Nucleus accumbens (tissue), 56 donors: Measurements from ENCODE around the gene SCLT1.

Experiments used
- DNase-seq, 56 donors: peaks; one replicate each; lab custom pipeline; 2025; lab: John Stamatoyannopoulos, UW

SCLT1 gene

DNA sequence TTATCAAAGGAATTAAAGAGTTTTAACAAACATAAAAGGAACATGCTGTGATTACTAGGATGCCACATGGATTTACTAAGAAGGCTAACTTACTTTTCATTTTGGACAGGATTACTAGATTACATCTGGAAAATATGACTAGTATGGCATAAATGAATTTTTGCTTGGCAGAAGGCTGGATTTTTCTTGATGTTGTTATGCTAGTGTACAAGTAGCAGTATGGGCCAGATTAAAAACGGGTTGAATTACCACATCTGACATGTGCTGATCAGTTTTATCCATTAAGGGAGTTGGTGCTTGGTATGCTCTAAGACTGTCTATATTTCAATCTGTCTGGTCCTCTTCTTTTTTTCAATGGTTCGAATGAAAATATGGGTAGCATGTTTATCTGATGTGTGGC lies 213.4 kb downstream of the SCLT1 start:
- DNase-seq: no peak

DNA sequence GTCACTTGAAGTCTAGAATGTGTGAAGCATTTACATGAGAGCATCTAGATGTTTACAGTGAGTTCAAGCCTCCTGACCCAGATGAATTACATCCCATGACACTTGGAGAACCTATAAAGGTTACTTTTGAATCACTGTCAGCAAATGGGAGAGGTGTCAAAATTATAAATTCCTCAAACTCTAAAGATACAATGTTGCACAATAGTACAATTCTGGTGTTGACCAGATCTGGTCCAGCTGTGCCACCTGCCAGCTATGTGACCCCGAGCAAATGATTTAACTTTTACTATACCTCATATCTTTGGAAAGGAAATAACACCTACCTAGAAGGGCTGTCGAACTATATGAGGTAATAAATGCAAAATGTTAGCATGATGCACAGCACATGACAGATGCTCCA lies 214.1 kb downstream of the SCLT1 start:
- DNase-seq: no peak

DNA sequence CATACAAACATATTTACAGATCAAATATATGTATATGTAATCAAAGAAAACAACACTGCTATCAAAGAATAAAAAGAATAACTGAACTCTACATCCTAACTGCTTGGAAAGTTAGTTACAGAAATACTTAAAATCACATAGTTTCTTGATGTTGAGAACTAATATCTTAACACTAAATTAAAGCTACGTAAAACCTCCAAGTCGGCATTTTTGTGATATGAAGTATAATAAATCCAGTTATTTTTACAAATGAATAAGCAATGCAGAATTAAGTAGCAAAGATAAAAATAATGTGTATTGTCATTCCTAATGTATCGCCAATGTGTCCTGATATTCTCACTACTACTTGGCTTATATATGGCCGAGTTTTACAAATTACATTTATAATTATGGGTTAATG lies 215.4 kb downstream of the SCLT1 start:
- no peak for DNase-seq

DNA sequence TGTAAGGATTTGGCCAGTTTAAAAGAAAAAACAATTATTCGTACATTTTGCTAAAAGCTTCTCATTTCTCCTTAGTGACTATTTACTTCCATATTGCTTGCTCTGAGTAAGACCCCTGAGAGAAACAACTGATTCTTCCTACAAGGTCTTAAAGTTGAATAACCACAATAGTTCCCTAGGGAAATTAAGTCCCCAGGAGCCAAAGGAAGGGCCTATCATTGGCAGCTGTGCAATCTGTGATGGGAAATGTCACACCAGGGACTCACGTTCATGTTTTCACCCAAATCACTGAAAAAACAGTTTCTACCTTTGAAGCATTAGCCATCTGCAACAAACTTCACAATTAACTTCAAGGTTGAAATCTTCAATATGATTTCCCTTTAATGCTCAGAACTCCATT lies 217.1 kb downstream of the SCLT1 start:
- no peak for DNase-seq

DNA sequence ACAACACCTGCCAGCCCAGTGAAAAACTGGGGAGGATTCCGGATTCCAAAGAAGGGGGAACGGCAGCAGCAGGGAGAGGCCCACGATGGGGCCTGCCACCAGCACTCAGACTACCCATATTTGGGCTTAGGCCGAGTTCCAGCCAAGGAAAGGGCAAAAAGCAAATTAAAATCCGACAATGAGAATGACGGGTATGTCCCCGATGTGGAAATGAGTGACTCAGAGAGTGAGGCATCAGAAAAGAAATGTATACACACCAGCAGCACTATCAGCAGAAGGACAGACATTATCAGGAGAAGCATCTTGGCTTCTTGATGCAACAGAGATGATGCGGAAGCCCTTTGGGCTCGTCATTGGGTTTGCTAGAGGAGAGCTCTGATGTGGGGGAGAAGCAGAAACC lies 221.4 kb downstream of the SCLT1 start:
- DNase-seq: no peak

DNA sequence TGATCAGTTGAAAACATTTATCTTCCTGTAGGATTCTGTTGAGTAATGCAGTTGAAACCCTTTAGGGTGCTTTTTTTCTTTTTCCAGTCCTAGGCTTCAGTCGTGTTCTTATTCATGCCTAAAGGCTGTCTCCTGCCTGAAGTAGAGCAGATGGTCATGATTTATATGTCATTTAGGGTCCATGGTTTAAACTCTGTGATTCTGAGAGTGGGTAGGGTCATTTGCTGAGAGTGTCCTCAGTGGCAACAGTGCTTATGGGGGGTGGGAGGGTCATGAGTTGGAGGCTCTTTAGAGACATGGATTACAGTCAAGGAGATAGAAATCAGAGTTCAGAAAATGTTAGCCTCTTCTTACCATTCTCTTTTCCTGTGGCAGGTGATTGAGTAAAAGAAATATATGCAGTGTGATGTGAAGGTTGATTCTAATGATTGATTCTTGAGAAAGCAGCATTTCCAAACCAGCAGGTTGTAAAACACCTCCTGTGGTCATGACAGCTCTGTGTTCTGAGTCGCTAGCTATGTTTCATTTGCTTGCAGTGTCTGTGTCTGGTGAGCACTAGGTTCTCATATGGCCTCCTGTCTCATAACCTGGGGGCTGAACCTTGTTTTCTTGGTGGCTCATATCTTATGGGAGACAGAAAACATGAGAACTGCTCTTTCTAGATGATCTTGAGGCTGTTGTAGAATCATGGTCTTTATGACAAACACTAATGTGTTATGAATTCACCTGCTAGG lies 223.4 kb downstream of the SCLT1 start:
- DNase-seq: no peak

DNA sequence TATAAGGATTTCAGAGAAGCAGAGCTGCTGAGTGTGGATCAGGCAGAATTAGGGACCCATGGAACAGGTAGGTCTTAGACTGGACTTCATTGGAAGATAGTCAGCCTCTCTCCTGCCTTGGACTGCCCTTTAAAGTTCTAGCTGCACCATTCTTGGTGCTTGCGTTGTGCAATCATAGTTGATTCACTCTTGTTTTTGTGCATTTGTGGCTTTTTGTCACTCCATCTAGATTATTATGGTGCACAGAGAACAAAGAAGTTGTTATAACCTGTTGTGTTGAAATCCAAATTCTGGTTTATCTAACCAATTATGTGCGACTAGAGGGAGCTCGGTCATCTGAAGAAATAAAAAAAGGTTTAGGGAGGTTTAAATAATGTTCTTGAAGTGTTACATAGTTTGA lies 224.6 kb downstream of the SCLT1 start:
- DNase-seq: no peak

DNA sequence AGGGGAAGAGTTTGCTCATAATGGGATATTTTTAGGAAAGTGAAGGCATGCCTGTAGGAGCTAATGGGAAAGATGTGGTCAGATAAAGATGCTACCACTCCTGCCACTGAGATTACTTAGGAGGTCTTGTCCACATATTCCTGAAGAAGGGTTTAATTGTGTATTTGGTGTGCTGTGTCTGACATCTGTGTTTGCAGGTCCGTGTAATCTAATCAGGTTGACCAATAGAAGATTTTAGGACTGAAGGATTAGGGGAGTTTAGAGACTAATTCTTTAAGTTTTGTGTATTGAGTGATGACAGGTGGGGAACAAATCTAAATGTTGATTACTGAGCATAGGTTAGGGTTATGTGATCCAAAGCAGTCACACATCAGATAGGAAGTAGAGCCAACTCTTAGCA lies 226.6 kb downstream of the SCLT1 start:
- no peak for DNase-seq

DNA sequence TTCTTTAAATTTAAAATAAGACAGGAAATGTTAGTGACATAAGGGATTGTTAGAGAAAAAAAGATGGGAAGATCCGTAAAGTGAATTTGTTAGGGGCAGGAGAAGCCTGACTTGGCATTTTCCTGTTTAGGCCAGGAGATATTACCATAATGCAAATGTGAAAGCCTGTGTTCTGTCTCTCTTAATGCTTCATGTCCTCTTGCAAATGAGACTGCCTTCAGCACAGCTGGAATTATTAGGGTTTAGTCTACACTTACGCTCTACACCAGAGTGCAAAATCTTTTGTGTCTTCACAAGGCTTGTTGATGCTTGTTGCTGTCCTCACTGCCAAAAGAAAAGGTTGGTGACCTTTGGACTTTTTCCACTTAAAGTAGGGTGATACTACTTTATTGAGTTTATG lies 227.1 kb downstream of the SCLT1 start:
- DNase-seq: no peak

DNA sequence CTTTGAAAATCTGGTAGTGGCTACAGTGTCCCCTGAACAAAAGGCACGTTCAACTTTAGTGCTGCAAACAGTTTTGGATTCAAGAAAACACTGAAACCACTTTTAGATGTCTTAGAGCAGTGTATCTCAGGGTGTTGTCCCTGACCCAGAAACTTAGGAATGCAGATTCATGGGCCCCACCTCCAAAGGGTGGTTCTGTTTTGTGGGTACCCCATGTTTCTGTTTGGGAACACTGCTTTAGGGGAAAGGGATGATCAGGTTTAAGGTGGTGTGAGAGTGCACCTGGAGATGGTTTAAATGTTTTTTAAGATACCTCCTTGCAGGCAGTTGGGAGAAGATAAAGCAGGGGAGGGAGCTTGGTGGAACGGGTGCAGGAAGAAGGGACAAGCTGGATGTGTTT lies 228.2 kb downstream of the SCLT1 start:
- DNase-seq: no peak

DNA sequence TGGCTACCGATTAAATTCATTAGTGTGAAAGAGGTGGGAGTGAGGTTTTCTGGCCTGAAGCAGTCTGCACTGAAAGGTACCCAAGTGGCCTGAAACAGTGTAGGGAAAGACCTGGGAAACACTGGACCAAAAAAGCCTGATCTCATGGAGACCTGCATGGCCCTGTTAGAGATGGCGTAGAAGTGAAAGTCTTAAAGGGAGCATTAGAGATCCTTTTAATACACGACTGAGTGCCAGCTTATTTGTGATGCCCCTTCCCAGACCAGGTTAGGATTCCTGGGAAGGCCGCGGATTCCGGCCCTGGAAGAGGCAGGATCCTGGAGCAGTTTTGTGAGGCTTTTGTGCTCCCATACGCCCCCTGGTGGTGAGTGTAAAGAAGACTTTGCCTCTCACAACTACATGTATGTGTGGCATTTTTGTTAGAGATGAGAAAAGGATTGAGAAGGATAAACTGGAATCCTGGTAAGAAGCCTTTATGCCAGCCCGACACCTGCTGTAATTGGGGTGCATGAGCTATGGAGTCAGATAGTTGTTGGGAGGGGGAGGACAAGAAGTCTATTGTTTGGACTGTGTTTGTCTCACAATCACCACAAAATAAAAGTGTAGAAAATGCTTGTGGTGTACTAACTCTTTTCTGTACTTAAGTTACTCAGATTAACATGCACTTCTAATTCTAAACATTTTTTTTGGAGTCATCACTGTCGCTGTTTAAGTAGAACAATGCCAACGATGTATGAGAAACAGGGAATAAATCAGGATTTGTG lies 229.8 kb downstream of the SCLT1 start:
- DNase-seq: peak in 51 of 56 donors; percentile 10 to 84 (median 53)

DNA sequence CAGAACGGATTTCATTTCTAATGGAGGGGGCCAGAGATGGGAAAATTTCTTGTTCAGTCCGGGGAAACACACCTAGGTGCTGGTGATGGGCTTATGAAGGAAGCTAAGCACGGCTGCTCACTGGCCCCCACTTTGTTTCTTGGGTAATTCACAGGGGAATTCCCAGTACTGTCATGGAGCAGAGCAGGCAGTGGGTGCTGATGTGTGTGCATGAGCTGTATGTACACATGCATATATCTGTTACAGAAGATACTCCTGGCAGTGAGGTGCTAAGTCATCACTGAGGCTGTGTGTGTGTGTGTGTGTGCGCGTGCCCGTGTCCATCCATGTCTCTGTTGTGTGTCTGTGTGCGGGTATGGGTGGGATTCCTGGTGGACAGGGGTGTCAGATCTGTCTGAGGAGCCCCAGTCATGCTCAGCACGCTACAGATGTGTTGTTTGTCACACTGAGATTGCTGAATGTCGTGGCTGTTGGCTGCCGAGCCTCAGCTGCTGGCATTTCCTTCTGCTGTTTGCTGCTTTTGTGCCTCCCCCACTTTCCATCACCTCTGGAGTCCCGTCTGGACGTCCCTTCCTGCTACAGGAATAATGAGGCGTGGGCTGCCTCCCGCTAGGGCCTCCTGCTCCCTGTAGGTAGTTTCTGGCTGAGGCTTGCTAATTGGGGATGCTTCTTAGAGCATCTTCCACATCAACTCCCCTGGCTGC lies 230.6 kb downstream of the SCLT1 start:
- no peak for DNase-seq

DNA sequence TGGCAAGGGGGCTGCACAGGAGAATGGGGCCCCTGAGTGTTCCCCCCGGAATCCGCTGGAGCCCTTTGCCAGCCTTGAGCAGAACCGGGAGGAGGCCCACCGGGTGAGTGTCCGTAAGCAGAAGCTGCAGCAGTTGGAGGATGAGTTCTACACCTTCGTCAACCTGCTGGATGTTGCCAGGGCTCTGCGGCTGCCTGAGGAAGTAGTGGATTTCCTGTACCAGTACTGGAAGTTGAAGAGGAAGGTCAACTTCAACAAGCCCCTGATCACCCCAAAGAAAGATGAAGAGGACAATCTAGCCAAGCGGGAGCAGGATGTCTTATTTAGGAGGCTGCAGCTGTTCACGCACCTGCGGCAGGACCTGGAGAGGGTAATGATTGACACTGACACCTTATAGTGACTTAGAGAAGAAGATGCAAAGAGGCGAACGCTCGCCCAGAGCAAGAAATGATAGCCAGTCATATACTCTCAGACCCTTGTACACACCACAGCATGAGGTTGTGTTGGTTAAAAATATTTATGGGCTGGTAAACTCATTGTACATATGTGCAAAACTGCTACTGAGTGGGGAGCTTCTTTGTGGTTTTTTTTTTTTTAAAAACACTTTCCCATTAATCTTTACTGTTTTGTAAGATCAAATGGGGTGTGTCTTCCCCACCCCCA lies 231.4 kb downstream of the SCLT1 start:
- no peak for DNase-seq

DNA sequence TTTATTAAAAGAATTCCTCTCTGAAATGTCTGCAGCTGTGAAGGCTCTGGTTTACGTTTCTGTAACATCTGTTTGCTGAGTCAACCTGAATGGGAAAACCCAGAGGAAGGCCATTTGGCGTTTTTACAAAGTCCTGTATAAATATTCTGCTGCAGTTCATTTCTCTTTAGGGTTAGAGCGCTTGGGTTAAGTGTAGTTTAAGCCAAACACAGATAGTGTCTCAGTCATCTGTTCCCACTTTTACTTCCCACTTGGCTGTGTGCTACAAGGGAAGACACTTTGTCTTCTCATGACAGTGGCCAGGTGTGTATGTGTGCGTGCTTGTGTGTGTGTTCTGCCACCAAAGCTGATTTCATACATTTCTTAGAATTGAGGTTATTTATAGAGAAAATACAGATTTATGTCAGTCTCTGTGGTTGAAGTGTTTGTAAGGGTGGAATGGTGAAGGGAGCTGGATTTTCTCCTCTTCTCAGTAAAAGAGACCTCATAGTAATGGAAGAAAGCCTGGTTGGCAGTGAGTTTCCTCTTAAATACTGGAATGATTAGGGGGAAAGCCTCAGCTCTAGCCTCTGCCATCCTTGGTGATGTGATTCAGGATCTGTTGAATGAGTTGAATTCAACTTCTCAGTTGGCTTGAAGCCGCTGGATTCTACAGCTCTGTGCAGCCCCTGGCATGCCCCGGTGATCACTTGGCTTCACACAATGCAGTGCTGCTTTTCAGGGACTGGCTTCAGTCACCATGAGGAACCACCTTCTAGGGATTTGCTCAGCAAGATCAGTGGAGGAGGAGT lies 233.3 kb downstream of the SCLT1 start:
- peak in 4 of 56 donors; percentile 4 to 9 (median 6) for DNase-seq

DNA sequence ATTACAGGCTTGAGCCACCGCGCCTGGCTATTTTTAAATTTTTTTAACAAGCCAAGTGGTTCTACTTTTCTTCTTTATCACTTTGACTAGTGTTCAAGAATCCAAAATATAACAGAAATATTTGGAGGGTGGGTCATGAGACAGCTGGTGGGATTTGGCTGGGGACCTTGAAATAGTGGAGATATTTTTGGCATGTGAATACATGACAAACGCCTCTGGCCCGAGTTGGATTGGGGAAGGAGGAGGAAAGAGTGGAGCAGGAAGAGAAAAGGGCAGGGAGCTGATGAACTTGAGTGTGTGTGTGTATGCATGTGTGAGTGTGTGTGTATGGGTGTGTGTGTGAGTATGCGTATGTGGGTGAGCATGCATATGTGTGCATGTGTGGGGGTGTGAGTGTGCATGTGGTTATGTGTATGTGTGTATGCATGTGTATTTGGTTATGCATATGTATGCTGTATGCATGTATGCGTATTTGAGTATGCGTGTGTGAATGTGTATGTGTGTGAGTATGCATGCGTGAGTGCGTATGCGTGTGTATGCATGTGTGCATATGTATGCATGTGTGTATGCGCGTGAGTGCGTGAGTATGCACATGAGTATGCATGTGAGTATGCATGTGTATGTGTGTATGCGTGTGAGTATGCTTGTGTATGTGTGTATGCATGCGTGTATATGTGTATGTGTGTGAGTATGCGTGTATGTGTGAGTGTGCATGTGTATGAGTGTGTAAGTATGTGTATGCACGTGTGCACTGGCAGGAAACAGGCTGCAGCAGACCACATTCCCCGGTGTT lies 234.3 kb downstream of the SCLT1 start:
- no peak for DNase-seq

DNA sequence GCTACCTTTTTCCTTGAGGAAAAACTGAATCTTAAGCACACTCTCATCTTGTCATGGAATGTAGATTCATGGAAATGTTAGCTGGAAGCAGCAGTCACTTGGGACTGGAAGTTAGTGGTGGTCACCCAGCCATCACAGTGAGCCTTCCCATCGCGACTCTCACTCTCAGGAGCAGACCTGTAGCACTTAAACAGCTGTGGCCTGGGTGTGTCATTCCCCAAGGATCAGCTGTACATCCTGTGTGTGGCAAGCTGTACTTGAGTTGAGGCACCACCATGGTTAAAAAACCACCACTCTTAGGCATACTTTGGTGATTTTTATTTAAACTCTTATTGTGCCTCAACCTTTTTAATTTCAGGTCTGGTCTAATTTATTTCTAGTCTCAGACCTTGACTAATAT lies 237.1 kb downstream of the SCLT1 start:
- no peak for DNase-seq

DNA sequence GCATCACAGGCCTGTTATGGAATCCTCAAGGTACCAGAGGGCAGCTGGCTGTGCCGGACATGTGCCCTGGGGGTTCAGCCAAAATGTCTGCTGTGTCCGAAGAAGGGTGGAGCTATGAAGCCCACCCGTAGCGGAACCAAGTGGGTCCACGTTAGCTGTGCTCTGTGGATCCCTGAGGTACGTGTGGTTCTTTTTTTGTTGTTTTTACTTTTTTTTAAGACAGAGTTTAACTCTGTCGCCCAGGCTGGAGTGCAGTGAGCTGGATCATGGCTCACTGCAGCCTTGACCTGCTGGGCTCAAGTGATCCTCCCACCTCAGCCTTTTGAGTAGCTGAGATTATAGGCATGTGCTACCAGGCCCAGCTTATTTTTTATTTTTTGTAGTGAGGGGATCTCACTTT lies 237.7 kb downstream of the SCLT1 start:
- no peak for DNase-seq

DNA sequence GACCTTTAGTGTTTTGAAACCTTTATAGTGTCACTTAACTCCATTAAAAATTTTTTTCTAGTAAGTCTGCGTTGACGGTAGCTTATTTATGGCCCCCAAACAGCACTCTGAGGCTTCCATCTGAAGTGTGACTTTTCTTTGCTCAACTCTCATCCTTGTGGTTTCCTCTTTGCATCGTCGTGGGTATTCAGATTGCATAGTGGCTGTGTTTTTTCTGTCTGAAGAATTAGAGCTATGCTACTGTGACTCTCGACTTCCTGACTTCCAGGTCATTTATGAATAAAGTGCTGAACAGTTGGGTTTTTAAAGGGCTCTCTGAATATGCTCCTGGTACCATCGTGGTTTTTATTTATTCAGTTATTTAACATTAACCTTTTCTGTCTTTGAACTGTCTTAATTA lies 238.9 kb downstream of the SCLT1 start:
- no peak for DNase-seq

DNA sequence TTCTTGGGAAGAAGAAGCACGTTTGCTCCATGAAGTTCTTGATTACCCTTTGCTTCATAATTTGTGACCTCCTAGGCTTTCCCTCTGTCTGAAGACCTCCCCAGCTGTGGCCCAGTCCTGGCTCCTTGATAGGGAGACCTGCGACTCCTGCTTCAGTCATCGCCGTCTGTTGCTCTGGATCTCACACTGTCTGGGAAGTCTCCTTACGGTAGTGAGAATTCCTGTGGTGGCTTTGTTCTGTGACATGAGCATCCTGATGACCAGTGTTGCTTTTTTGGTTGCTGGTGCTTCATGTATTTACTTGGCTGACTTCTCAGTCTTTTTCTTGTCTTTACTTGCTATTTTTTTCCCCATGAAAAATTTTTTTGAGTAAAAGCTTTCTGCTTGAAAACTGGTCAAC lies 239.6 kb downstream of the SCLT1 start:
- no peak for DNase-seq
